Left lung (tissue), 10 donors: ENCODE measurements around the gene MTMR2. TPM values are rescaled to one million over a fixed set of nuclear protein-coding genes. Genes with fewer than 3 reads are reported as not detected.

Experiments used
- ATAC-seq: fragments of 200-7000 bp; cut with Tn5 transposase; one replicate; pipeline ENCODE4 v1.9.1; 2020; ENCODE audit warnings: moderate library complexity
- DNase-seq, 4 donors: peaks; one replicate each; pipeline ENCODE4 v3.0.0-alpha.2; 2013 to 2020
- H3K27ac ChIP-seq, 2 donors: fragments of 200-600 bp; sonication (generic) in 1 of 2; one replicate each; pipeline versions ENCODE4 v1.5.0 to v1.8.0; 2020 to 2021
- H3K27me3 ChIP-seq, 2 donors: fragments of 200-600 bp; sonication (generic) in 1 of 2; one replicate each; pipeline versions ENCODE4 v1.5.0 to v1.8.0; 2020 to 2021
- H3K36me3 ChIP-seq, 2 donors: fragments of 200-600 bp; sonication (generic) in 1 of 2; one replicate each; pipeline versions ENCODE4 v1.5.0 to v1.8.0; 2020 to 2021
- H3K4me1 ChIP-seq, 2 donors: fragments of 200-600 bp; one replicate each; pipeline ENCODE4 v1.8.0; 2021
- H3K4me3 ChIP-seq, 2 donors: fragments of 200-600 bp; sonication (generic) in 1 of 2; one replicate each; pipeline versions ENCODE4 v1.5.0 to v1.8.0; 2020 to 2021; ENCODE audit warnings: mild to moderate bottlenecking in 1 of 2
- H3K9me3 ChIP-seq, 2 donors: fragments of 200-600 bp; sonication (generic) in 1 of 2; one replicate each; pipeline versions ENCODE4 v1.5.0 to v1.8.0; 2020 to 2021
- CTCF ChIP-seq, 2 donors: fragments of 200-600 bp; sonication (generic) in 1 of 2; IDR thresholded peaks; one replicate each; pipeline versions ENCODE4 v1.5.0 to v1.8.0; 2021; ENCODE audit warnings: antibody characterized with exemption in 2 of 2
- intact Hi-C, 2 donors: fragments of 100-400 bp; cut with DNase I; formaldehyde crosslinking; loops; one replicate each; pipeline versions ENCODE4 v1.11.2 to v1.14.2; 2022
- polyA plus RNA-seq, 6 donors: library from polyadenylated mRNA; unstranded; fragments of 120-200 nt; gene quantifications; one replicate each; pipeline ENCODE4 v1.2.1, GENCODE V29; 2013; ENCODE audit not compliant: insufficient read length in 6 of 6
- total RNA-seq, 2 donors: library from RNA; stranded (reverse); fragmentation: NEBNext Ultra II Directional; extraction: Animal tissue kit (Norgen Biotek cat#: 25700); gene quantifications; one replicate each; pipeline ENCODE4 v1.2.1, GENCODE V29; 2021
- donor health status: DM: no; HTN: yes; CAD: no.
- donor health status: DM: no; HTN: no; CAD: no.

The MTMR2 gene
- total and polyA plus RNA-seq, 8 donors = 33.3 to 73.5 (median 56.0) TPM

- no peak overlapping the region for H3K27ac ChIP-seq
These were observed 10.9 kb downstream of the MTMR2 start for GRCh38 chr11:95912902-95913560.

GRCh38 chr11:95911369-95911759 is 12.5 kb downstream of the MTMR2 start:
- intact Hi-C loops = no loop called here
- no peak overlapping the region for H3K27ac ChIP-seq
- H3K4me1 ChIP-seq = no peaks in the 10 kb centered on the region
- H3K27me3 ChIP-seq = no peaks in the 10 kb centered on the region
- H3K36me3 ChIP-seq = no peaks in the 10 kb centered on the region
- DNase-seq (no peak), ATAC-seq (no peak)
- no peak overlapping the region for H3K4me3 ChIP-seq
- TF ChIP-seq CTCF (IDR thresholded peaks at IDR 0.05) = no peak
- no peaks in the 10 kb centered on the region for H3K9me3 ChIP-seq

More at GRCh38 chr11:95912902-95913560, 10.9 kb downstream of the MTMR2 start:
- Histone ChIP-seq H3K27me3 (no peaks in the 10 kb centered on the region), H3K4me3 (no peak overlapping the region), H3K36me3 (no peaks in the 10 kb centered on the region), H3K9me3 (no peaks in the 10 kb centered on the region), H3K4me1 (peaks cover 0 to 4% of the 10 kb centered on the region in 2 donors)
- DNase-seq = no peak
- ATAC-seq = no peak
- intact Hi-C loops = no loop called here
- TF ChIP-seq CTCF (IDR thresholded peaks at IDR 0.05) = no peak

- intact Hi-C loops = no loop called here
- DNase-seq (no peak), ATAC-seq (no peak)
- TF ChIP-seq CTCF (IDR thresholded peaks at IDR 0.05) = no peak
- H3K27ac ChIP-seq = no peak overlapping the region
- H3K4me1 ChIP-seq = no peaks in the 10 kb centered on the region
- no peaks in the 10 kb centered on the region for H3K36me3 ChIP-seq
- H3K27me3 ChIP-seq = no peaks in the 10 kb centered on the region
- H3K4me3 ChIP-seq = no peak overlapping the region
- H3K9me3 ChIP-seq = no peaks in the 10 kb centered on the region
These were observed 13.1 kb downstream of the MTMR2 start for GRCh38 chr11:95910638-95911368.

GRCh38 chr11:95908826-95909225 is 15.1 kb downstream of the MTMR2 start:
- intact Hi-C loops = no loop called here
- no peaks in the 10 kb centered on the region for H3K9me3 ChIP-seq
- no peaks in the 10 kb centered on the region for H3K36me3 ChIP-seq
- no peak overlapping the region for H3K27ac ChIP-seq
- no peak for TF ChIP-seq CTCF (IDR thresholded peaks at IDR 0.05)
- ATAC-seq (no peak), DNase-seq (no peak)
- H3K4me3 ChIP-seq = no peak overlapping the region
- H3K4me1 ChIP-seq = peaks cover 0 to 2% of the 10 kb centered on the region in 2 donors
- H3K27me3 ChIP-seq = no peaks in the 10 kb centered on the region

GRCh38 chr11:95907476-95907875 is 16.4 kb downstream of the MTMR2 start:
- no peak for TF ChIP-seq CTCF (IDR thresholded peaks at IDR 0.05)
- ATAC-seq (no peak), DNase-seq (no peak)
- H3K9me3 ChIP-seq = no peaks in the 10 kb centered on the region
- H3K4me3 ChIP-seq = no peak overlapping the region
- no peak overlapping the region for H3K27ac ChIP-seq
- intact Hi-C loops = no loop called here
- no peaks in the 10 kb centered on the region for H3K36me3 ChIP-seq
- peaks cover 0 to 6% of the 10 kb centered on the region in 2 donors for H3K4me1 ChIP-seq
- H3K27me3 ChIP-seq = no peaks in the 10 kb centered on the region
